Endometrial microvascular endothelial cells (primary cell): Measurements from ENCODE around the gene CXCR5. TPM values are rescaled to one million over a fixed set of nuclear protein-coding genes. Genes with fewer than 3 reads are reported as not detected.
"Not testable (repeated sequence)": the region's sequence is repeated elsewhere in the genome, so short reads cannot be mapped to it uniquely, and the experiment has no call there.

Experiments used
- in situ Hi-C: cut with HindIII; loops from 2 replicates; pipeline ENCODE4 v1.10.0; 2017; ENCODE audit warnings: low sequenced_read_pairs, low pct_unique_long_range_greater_than_20kb; ENCODE audit errors: inconsistent ontology term
- total RNA-seq: library from RNA; depleted of rRNA; stranded (reverse); fragments of >200 nt; gene quantifications from one replicate; pipeline ENCODE4 v1.2.3, GENCODE V29; 2015; ENCODE audit errors: inconsistent ontology term

CXCR5 gene
- not detected for total RNA-seq

- in situ Hi-C loops = no loop called here
Observed at GRCh38 chr11:118883368-118884071, at the start of gene CXCR5. Gene CXCR5 (plus strand): TSS chr11:118883892. CDS start chr11:118883942, 50 bp downstream.

GRCh38 chr11:118834427-118835028 is 49.2 kb upstream of the CXCR5 start:
- in situ Hi-C loops = no loop called here

GRCh38 chr11:118837868-118838267 is 45.8 kb upstream of the CXCR5 start:
- in situ Hi-C loops = no loop called here

GRCh38 chr11:118838905-118839553 is 44.7 kb upstream of the CXCR5 start:
- in situ Hi-C loops = no loop called here

GRCh38 chr11:118841469-118842242 is 42.0 kb upstream of the CXCR5 start:
- in situ Hi-C loops = no loop called here

- in situ Hi-C loops = no loop called here
Observed at GRCh38 chr11:118842369-118842768, 41.3 kb upstream of the CXCR5 start.

GRCh38 chr11:118842843-118843242 is 40.8 kb upstream of the CXCR5 start:
- in situ Hi-C loops = not testable (repeated sequence)

GRCh38 chr11:118843565-118843964 is 40.1 kb upstream of the CXCR5 start:
- in situ Hi-C loops = no loop called here

GRCh38 chr11:118845369-118845768 is 38.3 kb upstream of the CXCR5 start:
- in situ Hi-C loops = no loop called here

GRCh38 chr11:118846181-118846935 is 37.3 kb upstream of the CXCR5 start:
- in situ Hi-C loops = no loop called here

GRCh38 chr11:118849825-118850224 is 33.9 kb upstream of the CXCR5 start:
- in situ Hi-C loops = no loop called here

GRCh38 chr11:118851970-118852369 is 31.7 kb upstream of the CXCR5 start:
- in situ Hi-C loops = no loop called here

GRCh38 chr11:118853678-118854077 is 30.0 kb upstream of the CXCR5 start:
- in situ Hi-C loops = no loop called here

GRCh38 chr11:118856314-118856713 is 27.4 kb upstream of the CXCR5 start:
- in situ Hi-C loops = no loop called here

- in situ Hi-C loops = no loop called here
Observed at GRCh38 chr11:118857385-118857784, 26.3 kb upstream of the CXCR5 start.

GRCh38 chr11:118859973-118860372 is 23.7 kb upstream of the CXCR5 start:
- in situ Hi-C loops = no loop called here

GRCh38 chr11:118868659-118869058 is 15.0 kb upstream of the CXCR5 start:
- in situ Hi-C loops = no loop called here

GRCh38 chr11:118870396-118871343 is 13.0 kb upstream of the CXCR5 start:
- in situ Hi-C loops = no loop called here
